ENCODE results near the gene HHATL.

HHATL gene

DNA sequence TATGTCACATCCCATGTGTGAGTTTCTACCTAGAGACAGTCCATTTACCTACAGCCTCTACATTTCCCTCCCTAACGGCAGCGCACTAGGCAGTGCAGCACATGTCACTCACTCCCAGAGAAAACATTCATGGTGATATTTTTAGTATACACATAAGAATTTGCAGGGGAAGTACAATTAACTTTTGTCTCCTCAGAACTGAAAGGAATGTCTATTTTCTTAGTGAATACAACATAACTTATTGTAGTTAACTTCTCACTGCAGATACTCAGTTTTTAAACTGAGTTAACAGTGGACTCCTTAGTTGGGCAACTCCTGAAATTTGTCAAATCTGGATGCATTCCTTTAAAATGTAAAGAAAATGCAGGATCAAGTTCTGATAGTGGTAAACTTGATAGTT lies 53.6 kb downstream of the HHATL start:
- DNase-seq (ENCODE audit: low spot score) = no peak
- TF ChIP-seq CTCF (IDR thresholded peaks at IDR 0.05) = no peak
- Histone ChIP-seq H3K27ac (no peak overlapping the region), H3K4me3 (no peak overlapping the region)

GRCh38 chr3:42647821-42648459 lies 54.7 kb downstream of the HHATL start:
- H3K27ac ChIP-seq = no peak overlapping the region
- no peak for DNase-seq (ENCODE audit: low spot score)
- no peak overlapping the region for H3K4me3 ChIP-seq
- no peak for TF ChIP-seq CTCF (IDR thresholded peaks at IDR 0.05)

Measured in coronary artery (tissue), 2 donors.